GM12878 (cell line): ENCODE measurements around the gene GNAQ.

Experiments
- ATF2 ChIP-seq: IDR thresholded peaks from 2 replicates; pipeline ENCODE4 v1.6.1; 2012; ENCODE audit warnings: low read length, inconsistent platforms
- CTCF ChIP-seq, 3 experiments: IDR thresholded peaks in 2 of 3; conservative IDR thresholded peaks in 1 of 3; 2 replicates each; pipeline ENCODE4 v1.5.1; 2011; ENCODE audit warnings: low read depth in 3 of 3, low read length in 3 of 3, mild to moderate bottlenecking in 3 of 3, control low read depth in 2 of 3, moderate library complexity in 2 of 3, inconsistent platforms in 1 of 3, mixed read lengths in 1 of 3; ENCODE audit not compliant: control insufficient read depth in 2 of 3, insufficient read depth in 1 of 3; ENCODE audit errors: extremely low read depth in 1 of 3
- EGR1 ChIP-seq, 2 experiments: IDR thresholded peaks; 1 replicate in 1 of 2; 2 replicates in 1 of 2; pipeline ENCODE4 v1.6.1; 2011 to 2012; ENCODE audit warnings: low read depth in 2 of 2, low read length in 2 of 2, borderline replicate concordance in 1 of 2, mild to moderate bottlenecking in 1 of 2, moderate library complexity in 1 of 2
- EZH2 ChIP-seq: IDR thresholded peaks from 2 replicates; pipeline ENCODE4 v1.6.1; 2012; ENCODE audit warnings: low read depth, mild to moderate bottlenecking, control low read depth, inconsistent platforms, low read length, borderline replicate concordance; ENCODE audit not compliant: control insufficient read depth
- IRF4 ChIP-seq: IDR thresholded peaks from 2 replicates; pipeline ENCODE4 v1.6.1; 2011; ENCODE audit warnings: low read depth, low read length
- MAX ChIP-seq: IDR thresholded peaks from 2 replicates; pipeline ENCODE4 v1.6.1; 2012; ENCODE audit warnings: low read depth, low read length, improper control_type of control experiment
- NRF1 ChIP-seq: conservative IDR thresholded peaks from 2 replicates; pipeline ENCODE4 v1.6.1; 2011; ENCODE audit warnings: mild to moderate bottlenecking, low read depth, low read length, improper control_type of control experiment
- POLR2A ChIP-seq: IDR thresholded peaks from 2 replicates; pipeline ENCODE4 v1.6.1; 2011; ENCODE audit warnings: low read depth, mild to moderate bottlenecking, low read length
- POU2F2 ChIP-seq: IDR thresholded peaks from 3 replicates; pipeline ENCODE4 v1.6.1; 2011; ENCODE audit warnings: low read depth, mild to moderate bottlenecking, low read length, borderline replicate concordance
- RBBP5 ChIP-seq: fragments of 200-600 bp; sonication (generic); conservative IDR thresholded peaks from 2 replicates; pipeline ENCODE4 v1.6.1; 2016
- SIN3A ChIP-seq: IDR thresholded peaks from 2 replicates; pipeline ENCODE4 v1.6.1; 2012; ENCODE audit warnings: low read depth, low read length, improper control_type of control experiment
- YY1 ChIP-seq: IDR thresholded peaks from 2 replicates; pipeline ENCODE4 v1.6.1; 2011; ENCODE audit warnings: low read depth, mild to moderate bottlenecking, low read length
- ZNF274 ChIP-seq: IDR thresholded peaks from one replicate; pipeline ENCODE4 v1.8.0; 2011; ENCODE audit not compliant: insufficient read length, insufficient read depth

GRCh38 chr9:77783518-77783917, 248.1 kb downstream of the GNAQ start:
- TF ChIP-seq EZH2 (no peak), ATF2 (no peak), NRF1 (no peak), CTCF (IDR thresholded peaks at IDR 0.05 in 2 of 3, conservative IDR thresholded peaks at IDR 0.05 in 1 of 3; ENCODE audit: control insufficient read depth in 2 of 3, extremely low read depth in 1 of 3, insufficient read depth in 1 of 3, low read depth in 3 of 3, low read length in 3 of 3) (no peak), POU2F2 (no peak), MAX (no peak), SIN3A (no peak), EGR1 (IDR thresholded peaks at IDR 0.05; ENCODE audit: borderline replicate concordance in 1 of 2, low read depth in 2 of 2, low read length in 2 of 2) (no peak), ZNF274 (no peak), YY1 (no peak), RBBP5 (no peak), POLR2A (no peak), IRF4 (no peak)
